B cell (primary cell): Measurements from ENCODE around the gene TRA2A.
A peak's percentile ranks its signal among the peaks of the same experiment; 100 is the strongest.

Experiments
- EZH2 ChIP-seq: IDR thresholded peaks from 2 replicates; pipeline ENCODE4 v1.6.1; 2012; ENCODE audit warnings: borderline replicate concordance, low read depth, mild to moderate bottlenecking, moderate library complexity, low read length; ENCODE audit not compliant: insufficient read depth, poor library complexity, severe bottlenecking
- TF ChIP-seq, protein P1 (sequence below): fragments of 200-600 bp; IDR thresholded peaks from one replicate; pipeline ENCODE4 v1.8.0; 2022; ENCODE audit warnings: antibody characterized with exemption, mild to moderate bottlenecking

DNA sequence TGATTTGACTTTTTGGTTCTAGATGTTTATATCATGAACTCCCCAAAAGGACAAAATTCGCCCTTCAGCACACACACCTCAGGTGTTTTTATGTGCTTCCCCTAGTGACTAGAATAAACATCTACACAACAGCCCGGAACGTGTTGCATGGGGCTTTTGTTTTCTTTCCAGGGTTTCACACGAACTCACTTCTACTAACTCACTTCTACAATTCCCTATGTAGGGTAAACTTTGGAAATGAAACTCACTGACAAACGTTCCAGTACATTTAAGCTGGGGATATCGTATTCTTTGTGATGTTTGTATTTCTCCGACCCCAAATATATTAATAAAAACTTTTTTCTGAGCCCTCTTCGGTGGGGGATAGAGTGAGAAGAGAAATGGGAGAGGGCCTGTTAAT lies 1.4 kb downstream of the TRA2A start:
- TF ChIP-seq, protein P1, sequence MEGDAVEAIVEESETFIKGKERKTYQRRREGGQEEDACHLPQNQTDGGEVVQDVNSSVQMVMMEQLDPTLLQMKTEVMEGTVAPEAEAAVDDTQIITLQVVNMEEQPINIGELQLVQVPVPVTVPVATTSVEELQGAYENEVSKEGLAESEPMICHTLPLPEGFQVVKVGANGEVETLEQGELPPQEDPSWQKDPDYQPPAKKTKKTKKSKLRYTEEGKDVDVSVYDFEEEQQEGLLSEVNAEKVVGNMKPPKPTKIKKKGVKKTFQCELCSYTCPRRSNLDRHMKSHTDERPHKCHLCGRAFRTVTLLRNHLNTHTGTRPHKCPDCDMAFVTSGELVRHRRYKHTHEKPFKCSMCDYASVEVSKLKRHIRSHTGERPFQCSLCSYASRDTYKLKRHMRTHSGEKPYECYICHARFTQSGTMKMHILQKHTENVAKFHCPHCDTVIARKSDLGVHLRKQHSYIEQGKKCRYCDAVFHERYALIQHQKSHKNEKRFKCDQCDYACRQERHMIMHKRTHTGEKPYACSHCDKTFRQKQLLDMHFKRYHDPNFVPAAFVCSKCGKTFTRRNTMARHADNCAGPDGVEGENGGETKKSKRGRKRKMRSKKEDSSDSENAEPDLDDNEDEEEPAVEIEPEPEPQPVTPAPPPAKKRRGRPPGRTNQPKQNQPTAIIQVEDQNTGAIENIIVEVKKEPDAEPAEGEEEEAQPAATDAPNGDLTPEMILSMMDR = peak; percentile 42
- no peak for TF ChIP-seq EZH2
